ENCODE data around the gene FHDC1. TPM values are rescaled to one million over a fixed set of nuclear protein-coding genes. Genes with fewer than 3 reads are reported as not detected.

The FHDC1 gene
- total RNA-seq, 1 experiment from 2014 or later: 0.03 TPM

DNA sequence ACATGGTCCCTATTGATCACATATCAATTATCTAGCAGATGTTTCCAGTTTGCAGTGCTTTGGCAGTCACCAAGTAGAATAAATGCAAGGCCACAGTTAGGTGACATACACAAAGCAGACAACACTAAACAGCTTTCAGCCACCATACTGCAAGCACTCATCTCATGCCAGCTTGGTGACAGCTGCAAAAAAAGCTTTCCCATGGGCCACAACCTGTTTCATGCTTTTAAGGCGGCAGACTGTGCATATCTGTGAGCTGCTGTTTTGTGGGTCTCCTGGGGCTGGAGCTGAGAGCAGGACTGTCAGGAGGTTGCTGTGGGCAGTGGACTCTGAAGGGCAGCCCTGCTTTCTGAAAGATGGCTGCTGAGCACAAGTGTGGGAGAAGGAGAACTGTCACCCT lies 82.6 kb downstream of the FHDC1 start:
- no peaks in the 10 kb centered on the region for H3K36me3 ChIP-seq
- no peak overlapping the region for H3K4me3 ChIP-seq
- H3K9me3 ChIP-seq (replicated peaks): no peaks in the 10 kb centered on the region; the same call in 1 of the 2 replicates
- H3K27ac ChIP-seq: no peak overlapping the region
- no peaks in the 10 kb centered on the region for H3K27me3 ChIP-seq (replicated peaks)
- no peak for DNase-seq (ENCODE audit: low read depth in 1 of 2, low spot score in 2 of 2)
- H3K4me1 ChIP-seq (replicated peaks): no peaks in the 10 kb centered on the region

DNA sequence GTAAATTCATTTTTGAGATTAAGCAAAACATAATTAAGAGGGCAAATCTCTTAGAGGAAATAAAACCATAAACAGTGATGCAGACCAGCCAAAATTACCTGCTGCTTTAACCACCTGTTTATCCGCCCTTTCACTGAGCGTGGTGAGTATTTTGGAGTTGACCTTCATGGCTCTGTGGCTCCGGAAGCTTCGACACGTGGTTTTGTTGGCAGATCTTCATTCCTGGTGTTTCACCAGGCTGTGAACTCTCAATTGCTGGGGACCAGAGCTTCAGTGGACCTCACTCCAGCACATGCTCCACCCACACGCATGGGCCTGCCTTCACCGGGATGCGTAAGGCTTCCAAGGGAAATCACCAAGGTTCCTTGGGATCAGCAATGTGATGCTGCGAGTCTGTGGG lies 83.8 kb downstream of the FHDC1 start:
- no peak for DNase-seq (ENCODE audit: low read depth in 1 of 2, low spot score in 2 of 2)
- Histone ChIP-seq H3K27me3 (replicated peaks) (no peaks in the 10 kb centered on the region), H3K9me3 (replicated peaks) (no peaks in the 10 kb centered on the region; the same call in 1 of the 2 replicates), H3K4me3 (no peak overlapping the region), H3K36me3 (no peaks in the 10 kb centered on the region), H3K27ac (no peak overlapping the region), H3K4me1 (replicated peaks) (no peaks in the 10 kb centered on the region)

DNA sequence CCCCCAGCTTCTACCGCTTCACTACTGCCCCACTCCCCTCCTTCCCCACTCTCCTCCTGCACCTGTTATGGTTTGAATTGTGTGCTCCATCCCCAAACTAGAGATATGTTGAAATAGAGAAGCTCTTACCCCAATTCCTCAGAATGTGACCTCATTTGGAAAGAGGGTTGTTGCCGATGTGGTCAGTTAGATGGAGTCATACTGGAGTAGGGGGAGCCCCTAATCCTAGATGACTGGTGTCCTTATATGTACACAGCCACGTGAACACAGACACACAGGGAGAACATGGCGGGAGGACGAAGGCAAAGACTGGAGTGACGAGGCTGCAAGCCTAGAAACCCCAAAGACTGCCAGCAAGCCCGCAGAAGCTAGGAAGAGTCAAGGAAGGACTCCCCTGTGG lies 84.3 kb downstream of the FHDC1 start:
- Histone ChIP-seq H3K36me3 (no peaks in the 10 kb centered on the region), H3K27ac (no peak overlapping the region), H3K4me1 (replicated peaks) (no peaks in the 10 kb centered on the region), H3K27me3 (replicated peaks) (no peaks in the 10 kb centered on the region), H3K4me3 (no peak overlapping the region), H3K9me3 (replicated peaks) (no peaks in the 10 kb centered on the region; the same call in 1 of the 2 replicates)
- no peak for DNase-seq (ENCODE audit: low read depth in 1 of 2, low spot score in 2 of 2)

DNA sequence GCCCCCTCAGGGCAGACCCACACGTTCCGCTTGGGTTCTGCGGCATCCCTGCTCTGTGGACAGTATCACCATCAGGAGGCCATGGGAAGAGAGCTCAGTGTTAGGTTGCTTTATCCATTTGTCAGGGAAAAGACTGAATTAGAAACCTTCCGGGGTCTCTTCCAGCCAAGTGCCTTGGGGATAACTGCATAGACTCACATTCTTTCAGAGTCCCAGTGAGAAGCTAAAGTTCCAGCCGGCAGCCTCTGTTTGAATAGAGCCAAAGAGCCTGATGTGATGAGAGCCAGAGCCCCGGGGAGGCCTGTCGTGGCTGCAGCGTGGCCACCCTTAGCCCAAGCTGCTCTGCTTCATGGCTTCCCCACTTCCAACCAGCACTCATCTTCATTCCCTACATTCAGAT lies 85.2 kb downstream of the FHDC1 start:
- no peaks in the 10 kb centered on the region; the same call in 1 of the 2 replicates for H3K9me3 ChIP-seq (replicated peaks)

DNA sequence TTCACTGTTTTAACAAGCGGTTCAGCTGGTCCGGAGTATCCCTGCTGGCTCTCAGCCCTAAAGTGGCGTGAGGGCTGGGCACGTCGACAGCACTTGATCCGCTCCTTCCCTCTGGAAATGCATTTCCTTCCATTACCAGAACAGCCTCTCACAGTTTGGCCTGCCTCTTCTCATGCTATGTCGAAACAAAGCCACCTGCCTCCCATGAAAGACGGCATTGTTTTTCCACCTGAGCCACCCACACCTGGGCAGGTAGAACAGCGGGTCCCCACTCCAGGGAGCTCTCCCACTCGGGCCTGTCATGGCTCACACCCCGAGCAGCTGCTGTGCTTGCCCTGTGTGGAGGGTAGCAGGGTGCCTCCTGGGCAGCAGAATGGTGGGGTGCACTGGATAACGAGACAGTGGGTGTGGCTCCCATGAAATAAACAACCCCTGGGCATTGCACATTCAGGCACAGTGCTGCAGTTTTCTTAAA lies 86.2 kb downstream of the FHDC1 start:
- Histone ChIP-seq H3K27ac (no peak overlapping the region), H3K9me3 (replicated peaks) (peaks cover 4% of the 10 kb centered on the region; the same call in 1 of the 2 replicates), H3K36me3 (no peaks in the 10 kb centered on the region), H3K4me1 (replicated peaks) (no peaks in the 10 kb centered on the region), H3K27me3 (replicated peaks) (no peaks in the 10 kb centered on the region), H3K4me3 (no peak overlapping the region)
- DNase-seq (ENCODE audit: low read depth in 1 of 2, low spot score in 2 of 2): no peak

More for the DNA sequence above, 85.2 kb downstream of the FHDC1 start:
- Histone ChIP-seq H3K27me3 (replicated peaks) (no peaks in the 10 kb centered on the region), H3K27ac (no peak overlapping the region), H3K4me1 (replicated peaks) (no peaks in the 10 kb centered on the region), H3K4me3 (no peak overlapping the region), H3K36me3 (no peaks in the 10 kb centered on the region)
- no peak for DNase-seq (ENCODE audit: low read depth in 1 of 2, low spot score in 2 of 2)

DNA sequence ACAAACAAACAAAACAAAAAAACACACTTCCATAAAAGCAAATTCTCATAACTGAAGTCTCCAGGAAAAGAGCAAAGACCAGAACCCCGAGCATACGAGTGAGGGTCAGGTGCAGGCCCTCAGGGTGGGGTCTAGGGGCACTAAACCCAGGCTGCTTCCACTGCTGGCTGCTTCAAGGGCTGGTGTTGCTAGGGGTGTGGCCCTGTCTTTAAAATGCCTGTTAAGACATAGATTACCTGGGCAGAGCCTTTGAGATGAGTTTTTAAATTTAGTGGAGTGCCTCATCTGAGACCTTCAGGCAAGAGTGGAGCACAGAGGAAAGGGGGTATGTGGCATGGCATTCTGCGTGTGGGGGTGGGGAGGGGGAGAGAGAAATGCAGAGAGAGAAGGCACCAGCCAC lies 87.0 kb downstream of the FHDC1 start:
- no peak for DNase-seq (ENCODE audit: low read depth in 1 of 2, low spot score in 2 of 2)

DNA sequence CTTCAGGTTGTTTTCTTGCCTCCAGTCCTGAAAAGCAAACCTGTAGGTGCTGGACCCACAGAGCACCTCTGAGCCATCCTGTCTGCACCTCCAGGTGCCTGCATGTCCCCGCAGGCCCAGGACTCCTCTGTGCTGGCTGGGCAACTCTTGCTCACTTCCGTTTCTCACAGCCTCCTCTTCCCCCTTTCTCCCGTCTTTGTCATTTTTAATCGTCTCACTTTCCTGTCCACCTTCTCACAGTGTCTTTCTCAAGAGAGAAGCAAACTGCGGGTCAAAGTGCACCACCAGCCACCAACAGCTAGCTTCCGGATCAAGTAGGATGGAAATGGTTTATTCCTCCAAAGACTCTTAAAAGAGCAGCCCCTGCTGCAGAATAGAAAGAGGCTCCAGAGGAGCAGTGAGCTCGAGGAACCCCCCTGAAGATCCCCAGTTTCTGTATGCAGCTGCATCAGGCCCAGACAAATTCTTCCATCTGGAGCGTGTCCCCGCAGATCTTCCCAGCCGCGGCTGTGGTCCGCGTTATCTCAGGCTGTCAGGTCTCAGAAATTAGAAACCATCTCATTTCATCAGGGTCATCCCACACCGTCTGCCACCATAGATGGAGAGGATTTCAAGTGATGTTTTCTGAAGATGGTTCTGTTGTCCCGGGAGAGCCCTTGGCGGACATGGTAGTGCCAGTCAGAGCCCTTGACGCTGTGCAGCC lies 87.7 kb downstream of the FHDC1 start:
- Histone ChIP-seq H3K9me3 (replicated peaks) (0 out of 2 replicates have a peak, but pooled peaks cover 9% of the 10 kb centered on the region), H3K27ac (no peak overlapping the region), H3K27me3 (replicated peaks) (no peaks in the 10 kb centered on the region), H3K4me3 (no peak overlapping the region), H3K36me3 (no peaks in the 10 kb centered on the region), H3K4me1 (replicated peaks) (no peaks in the 10 kb centered on the region)
- DNase-seq (ENCODE audit: low read depth in 1 of 2, low spot score in 2 of 2): no peak

More for the DNA sequence above, 87.0 kb downstream of the FHDC1 start:
- 0 out of 2 replicates have a peak, but pooled peaks cover 9% of the 10 kb centered on the region for H3K9me3 ChIP-seq (replicated peaks)
- no peaks in the 10 kb centered on the region for H3K36me3 ChIP-seq
- no peak overlapping the region for H3K27ac ChIP-seq
- no peak overlapping the region for H3K4me3 ChIP-seq
- no peaks in the 10 kb centered on the region for H3K4me1 ChIP-seq (replicated peaks)
- no peaks in the 10 kb centered on the region for H3K27me3 ChIP-seq (replicated peaks)

DNA sequence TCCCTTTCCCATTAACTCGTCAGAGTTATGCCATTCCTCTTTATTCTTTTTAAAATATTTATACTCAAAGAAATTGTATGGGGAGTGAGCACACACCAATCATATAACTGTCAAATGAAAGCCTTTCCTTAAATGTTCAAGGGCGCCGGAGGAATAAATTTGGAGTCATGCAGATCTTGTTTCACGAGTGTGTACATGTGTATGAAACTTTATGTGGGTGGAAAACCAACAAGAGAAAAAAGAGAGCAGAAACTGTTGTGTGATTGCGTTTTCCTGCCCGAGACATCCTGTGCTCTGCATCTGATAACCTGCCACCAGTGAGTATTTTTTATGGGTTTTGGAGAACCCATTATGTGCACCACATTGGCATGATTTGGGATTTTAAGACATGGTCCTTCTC lies 88.3 kb downstream of the FHDC1 start:
- Histone ChIP-seq H3K27ac (no peak overlapping the region), H3K4me1 (replicated peaks) (no peaks in the 10 kb centered on the region), H3K36me3 (no peaks in the 10 kb centered on the region), H3K4me3 (no peak overlapping the region), H3K9me3 (replicated peaks) (0 out of 2 replicates have a peak, but pooled peaks cover 9% of the 10 kb centered on the region), H3K27me3 (replicated peaks) (no peaks in the 10 kb centered on the region)
- no peak for DNase-seq (ENCODE audit: low read depth in 1 of 2, low spot score in 2 of 2)

DNA sequence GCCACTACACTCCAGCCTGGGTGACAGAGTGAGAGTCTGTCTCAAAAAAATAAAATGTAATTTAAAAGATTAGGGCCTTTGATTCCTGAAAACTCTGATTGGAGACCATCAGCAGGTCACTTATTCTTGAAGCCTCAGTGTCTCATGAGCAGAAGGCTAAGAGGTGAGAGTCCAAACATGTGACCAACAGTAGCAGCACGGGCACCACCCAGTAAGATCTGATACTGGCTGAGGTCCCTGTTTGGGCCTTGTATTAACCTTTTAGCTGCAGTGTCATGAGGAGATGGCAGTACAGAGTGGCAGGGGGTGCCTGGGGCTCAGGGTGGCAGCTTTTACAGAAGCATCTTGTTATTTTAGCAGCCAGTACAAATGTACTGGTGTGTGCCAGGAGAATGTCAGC lies 89.3 kb downstream of the FHDC1 start:
- no peak overlapping the region for H3K27ac ChIP-seq
- H3K27me3 ChIP-seq (replicated peaks): no peaks in the 10 kb centered on the region
- no peaks in the 10 kb centered on the region for H3K4me1 ChIP-seq (replicated peaks)
- no peaks in the 10 kb centered on the region for H3K36me3 ChIP-seq
- 0 out of 2 replicates have a peak, but pooled peaks cover 9% of the 10 kb centered on the region for H3K9me3 ChIP-seq (replicated peaks)
- H3K4me3 ChIP-seq: no peak overlapping the region
- DNase-seq (ENCODE audit: low read depth in 1 of 2, low spot score in 2 of 2): no peak

DNA sequence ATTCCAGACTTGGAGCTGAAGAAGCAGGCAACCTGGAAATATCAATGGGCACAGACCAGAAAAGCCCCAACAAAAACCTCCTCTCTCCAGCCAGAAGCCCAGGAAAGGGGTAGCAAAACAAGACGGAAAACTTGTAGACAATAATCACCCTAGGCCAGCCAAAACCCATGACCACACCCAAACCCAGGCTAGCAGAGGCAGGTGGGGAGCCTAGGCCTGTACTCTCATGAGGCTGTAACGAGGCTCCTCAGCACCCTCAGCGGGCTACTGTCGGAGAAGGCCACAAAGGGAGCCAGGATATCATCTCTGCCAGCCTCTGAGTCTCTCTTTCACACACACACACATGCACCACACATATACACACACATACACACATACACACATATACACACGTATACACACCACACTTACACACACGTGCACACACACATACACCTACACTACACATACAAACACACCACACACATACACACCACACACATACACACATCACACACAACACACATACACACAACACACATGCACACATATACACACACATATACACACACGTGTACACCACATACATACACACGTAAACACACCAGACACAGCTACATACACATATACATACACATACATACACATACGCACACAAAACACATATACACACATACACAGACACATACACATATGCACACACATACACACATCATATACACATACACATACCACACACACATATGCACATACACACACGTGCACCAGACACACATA lies 90.6 kb downstream of the FHDC1 start:
- 0 out of 2 replicates have a peak, but pooled peaks cover 9% of the 10 kb centered on the region for H3K9me3 ChIP-seq (replicated peaks)
- DNase-seq (ENCODE audit: low read depth in 1 of 2, low spot score in 2 of 2): no peak
- H3K27me3 ChIP-seq (replicated peaks): no peaks in the 10 kb centered on the region
- H3K36me3 ChIP-seq: no peaks in the 10 kb centered on the region
- H3K4me1 ChIP-seq (replicated peaks): no peaks in the 10 kb centered on the region
- no peak overlapping the region for H3K4me3 ChIP-seq
- no peak overlapping the region for H3K27ac ChIP-seq

DNA sequence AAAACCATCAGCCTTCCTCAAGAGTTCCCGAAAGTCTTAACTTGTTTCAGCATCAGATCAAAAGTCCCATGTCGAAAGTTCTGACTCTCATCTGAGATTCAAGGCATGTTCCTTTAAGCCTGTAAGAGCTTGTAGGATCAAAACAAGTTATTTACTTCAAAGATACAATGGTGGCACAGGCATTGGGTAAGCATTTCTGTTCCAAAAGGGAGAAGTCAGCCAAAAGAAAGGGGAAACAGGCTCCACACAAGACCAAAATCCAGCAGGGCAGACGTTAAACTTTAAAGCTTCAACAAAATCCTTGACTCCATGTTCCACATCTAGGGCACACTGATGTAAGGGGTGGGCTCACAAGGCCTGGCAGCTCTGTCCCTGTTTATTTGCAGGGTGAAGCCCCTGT lies 91.7 kb downstream of the FHDC1 start:
- Histone ChIP-seq H3K36me3 (no peaks in the 10 kb centered on the region), H3K27ac (no peak overlapping the region), H3K9me3 (replicated peaks) (0 out of 2 replicates have a peak, but pooled peaks cover 9% of the 10 kb centered on the region), H3K4me3 (no peak overlapping the region), H3K27me3 (replicated peaks) (no peaks in the 10 kb centered on the region), H3K4me1 (replicated peaks) (no peaks in the 10 kb centered on the region)
- DNase-seq (ENCODE audit: low read depth in 1 of 2, low spot score in 2 of 2): no peak

DNA sequence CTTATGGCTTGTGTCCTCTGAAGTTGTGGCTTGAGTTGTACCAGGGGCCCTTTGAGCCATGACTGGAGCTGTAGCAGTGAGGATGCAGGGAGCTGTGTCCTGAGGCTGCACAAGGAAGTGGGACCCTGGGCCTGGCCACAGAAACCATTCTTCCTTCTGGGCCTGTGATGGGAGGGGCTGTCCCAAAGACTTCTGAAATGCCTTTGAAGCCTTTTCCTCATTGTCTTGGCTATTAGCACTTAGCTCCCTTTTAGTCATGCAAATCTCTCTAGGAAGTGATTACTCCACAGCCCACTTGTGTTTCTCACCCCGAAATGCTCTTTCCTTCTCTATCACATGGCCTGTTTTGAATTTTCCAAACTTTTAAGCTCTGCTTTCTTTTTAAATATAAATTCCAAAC lies 92.4 kb downstream of the FHDC1 start:
- Histone ChIP-seq H3K27me3 (replicated peaks) (no peaks in the 10 kb centered on the region), H3K4me1 (replicated peaks) (no peaks in the 10 kb centered on the region), H3K27ac (no peak overlapping the region), H3K4me3 (no peak overlapping the region), H3K36me3 (no peaks in the 10 kb centered on the region), H3K9me3 (replicated peaks) (0 out of 2 replicates have a peak, but pooled peaks cover 9% of the 10 kb centered on the region)
- DNase-seq (ENCODE audit: low read depth in 1 of 2, low spot score in 2 of 2): no peak

All from SJSA1 (cell line).